CD14-positive monocyte (primary cell): ENCODE data around the gene NDUFA5. TPM values are rescaled to one million over a fixed set of nuclear protein-coding genes. Genes with fewer than 3 reads are reported as not detected.

ENCODE experiments used
- DNase-seq, 3 donors: peaks; one replicate each; pipeline ENCODE4 v3.0.0-alpha.2; 2011 to 2022
- H2AFZ ChIP-seq: 2 replicates; pipeline ENCODE4 v1.6.0; 2012; ENCODE audit warnings: mild to moderate bottlenecking, low read depth, low read length, inconsistent platforms; ENCODE audit not compliant: insufficient read depth, poor library complexity, severe bottlenecking
- H3K27ac ChIP-seq, 2 donors: 1 replicate in 1 of 2; 2 replicates in 1 of 2; pipeline ENCODE4 v1.5.1; 2012 to 2013; ENCODE audit warnings: low read length in 2 of 2, control low read depth in 1 of 2, inconsistent platforms in 1 of 2, low read depth in 1 of 2, mild to moderate bottlenecking in 1 of 2
- H3K27me3 ChIP-seq, 2 donors: one replicate each; pipeline versions ENCODE4 v1.6.0 to v1.6.1; 2011 to 2013; ENCODE audit warnings: low read length in 2 of 2; ENCODE audit not compliant: control insufficient read depth in 2 of 2, insufficient read depth in 2 of 2
- H3K36me3 ChIP-seq, 2 donors: replicated peaks in 1 of 2; 1 replicate in 1 of 2; 2 replicates in 1 of 2; pipeline versions ENCODE4 v1.5.1 to v1.6.1; 2012 to 2013; ENCODE audit warnings: low read length in 2 of 2, control low read depth in 1 of 2, inconsistent platforms in 1 of 2, mild to moderate bottlenecking in 1 of 2; ENCODE audit not compliant: insufficient read depth in 2 of 2, control insufficient read depth in 1 of 2
- H3K4me1 ChIP-seq, 2 donors: 1 replicate in 1 of 2; 2 replicates in 1 of 2; pipeline versions ENCODE4 v1.5.1 to v1.6.1; 2012 to 2013; ENCODE audit warnings: low read length in 2 of 2, control low read depth in 1 of 2, inconsistent platforms in 1 of 2, mild to moderate bottlenecking in 1 of 2, moderate library complexity in 1 of 2; ENCODE audit not compliant: insufficient read depth in 2 of 2, control insufficient read depth in 1 of 2
- H3K4me2 ChIP-seq: replicated peaks from 2 replicates; pipeline ENCODE3; 2012; ENCODE audit warnings: low read length, moderate library complexity, mild to moderate bottlenecking; ENCODE audit not compliant: poor library complexity, severe bottlenecking; ENCODE audit errors: extremely low read depth
- H3K4me3 ChIP-seq, 3 experiments: fragments of 200-600 bp in 1 of 3; sonication (generic) in 1 of 3; replicated peaks in 1 of 3; 1 replicate in 2 of 3; 2 replicates in 1 of 3; pipeline ENCODE4 v1.5.1; 2011 to 2013; ENCODE audit warnings: low read length in 3 of 3, mild to moderate bottlenecking in 3 of 3, control low read depth in 2 of 3, low read depth in 2 of 3, inconsistent platforms in 1 of 3, moderate library complexity in 1 of 3
- H3K79me2 ChIP-seq: 2 replicates; pipeline ENCODE4 v1.6.0; 2012; ENCODE audit warnings: mild to moderate bottlenecking, control low read depth, inconsistent platforms, low read length, moderate library complexity; ENCODE audit not compliant: insufficient read depth
- H3K9ac ChIP-seq: 2 replicates; pipeline ENCODE4 v1.6.0; 2017; ENCODE audit warnings: low read length, mild to moderate bottlenecking; ENCODE audit not compliant: insufficient read depth, poor library complexity, severe bottlenecking
- H3K9me3 ChIP-seq, 2 donors: replicated peaks in 1 of 2; 1 replicate in 1 of 2; 2 replicates in 1 of 2; pipeline versions ENCODE4 v1.5.1 to v1.6.1; 2012 to 2013; ENCODE audit warnings: low read length in 2 of 2, control low read depth in 1 of 2; ENCODE audit not compliant: control insufficient read depth in 1 of 2, insufficient read depth in 1 of 2
- H4K20me1 ChIP-seq: 2 replicates; pipeline ENCODE4 v1.6.0; 2012; ENCODE audit warnings: mild to moderate bottlenecking, low read length, control low read depth, moderate library complexity; ENCODE audit not compliant: insufficient read depth
- H3K27ac Mint-ChIP-seq, 7 donors: one replicate each; pipeline ENCODE4 v1.8.0; 2020; ENCODE audit warnings: mild to moderate bottlenecking in 7 of 7, mixed read lengths in 7 of 7, moderate library complexity in 6 of 7, inconsistent platforms in 2 of 7
- H3K27me3 Mint-ChIP-seq, 3 donors: one replicate each; pipeline ENCODE4 v1.8.0; 2021 to 2022; ENCODE audit warnings: low read depth in 3 of 3, mild to moderate bottlenecking in 3 of 3, mixed read lengths in 3 of 3, moderate library complexity in 3 of 3, inconsistent platforms in 1 of 3
- H3K36me3 Mint-ChIP-seq, 2 donors: one replicate each; pipeline ENCODE4 v1.8.0; 2020; ENCODE audit warnings: mixed read lengths in 2 of 2, inconsistent platforms in 1 of 2, mild to moderate bottlenecking in 1 of 2
- H3K4me1 Mint-ChIP-seq: one replicate; pipeline ENCODE4 v1.8.0; 2020; ENCODE audit warnings: mild to moderate bottlenecking, mixed read lengths
- H3K4me3 Mint-ChIP-seq, 2 donors: one replicate each; pipeline ENCODE4 v1.8.0; 2020; ENCODE audit warnings: mild to moderate bottlenecking in 2 of 2, mixed read lengths in 2 of 2, moderate library complexity in 1 of 2
- H3K9me3 Mint-ChIP-seq, 7 donors: one replicate each; pipeline ENCODE4 v1.8.0; 2020 to 2022; ENCODE audit warnings: mixed read lengths in 7 of 7, mild to moderate bottlenecking in 6 of 7, moderate library complexity in 6 of 7, inconsistent platforms in 2 of 7
- CTCF ChIP-seq: fragments of 200-600 bp; IDR thresholded peaks from one replicate; pipeline ENCODE4 v1.8.0; 2022; ENCODE audit warnings: antibody characterized with exemption, mild to moderate bottlenecking
- WGBS: methylation state at CpG from one replicate; pipeline ENCODE4 v1.1.5; 2013; ENCODE audit warnings: missing lambda C conversion rate; ENCODE audit not compliant: insufficient coverage; 5-methylcytosine and 5-hydroxymethylcytosine counted together
- intact Hi-C, 2 donors: fragments of 100-400 bp; cut with micrococcal nuclease; formaldehyde crosslinking; loops; one replicate each; pipeline versions ENCODE4 v1.15.0 to v1.15.1; 2023
- polyA plus RNA-seq, 3 donors: library from polyadenylated mRNA; depleted of rRNA in 1 of 3; unstranded in 2 of 3; stranded (reverse) in 1 of 3; fragments of 300-500 nt in 2 of 3; fragments of >200 nt in 1 of 3; fragmentation: Illumina TruSeq in 2 of 3; gene quantifications; 1 replicate in 2 of 3; 2 replicates in 1 of 3; pipeline ENCODE4 v1.2.3, GENCODE V29; 2012 to 2021

The NDUFA5 gene
- polyA plus RNA-seq, 3 donors, result 6.9 to 49.2 (median 37.3) TPM

DNA sequence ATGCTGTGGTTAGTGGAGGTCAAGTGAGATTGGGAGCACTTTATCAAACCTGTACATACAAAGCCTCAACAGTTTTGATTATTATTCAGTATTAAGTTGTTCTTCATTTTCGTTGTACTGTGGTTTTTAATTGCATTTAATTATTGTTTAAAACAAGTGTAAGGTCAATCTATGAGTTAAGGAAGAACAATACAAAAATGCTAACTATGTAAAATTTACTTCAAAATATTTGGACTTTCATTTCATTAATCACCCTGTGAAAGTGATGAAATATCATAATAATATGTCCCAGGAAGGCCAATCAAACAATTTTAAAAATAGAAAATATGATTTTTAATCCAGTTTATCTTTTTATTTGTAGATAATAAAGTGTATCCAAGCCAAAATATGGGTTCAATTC, 13.6 kb upstream of the NDUFA5 start:
- peaks cover 1 to 8% (median 4%) of the 10 kb centered on the region in 3 donors for H3K27me3 Mint-ChIP-seq
- peaks cover 11% of the 10 kb centered on the region for H3K4me1 Mint-ChIP-seq
- no peak overlapping the region for H3K27ac Mint-ChIP-seq
- Histone ChIP-seq H3K4me3 (no peak overlapping the region), H3K4me1 (no peaks in the 10 kb centered on the region), H3K79me2 (no peaks in the 10 kb centered on the region), H4K20me1 (no peaks in the 10 kb centered on the region), H3K4me2 (no peak overlapping the region), H3K9ac (no peak overlapping the region), H2AFZ (no peak overlapping the region), H3K9me3 (no peaks in the 10 kb centered on the region), H3K27ac (no peak overlapping the region), H3K27me3 (peaks cover 0 to 2% of the 10 kb centered on the region in 2 donors), H3K36me3 (no peaks in the 10 kb centered on the region)
- intact Hi-C loops, result no loop called here
- no peak overlapping the region for H3K4me3 Mint-ChIP-seq
- no CpG with 5 or more reads among the region's 1 CpG for WGBS
- no peaks in the 10 kb centered on the region for H3K36me3 Mint-ChIP-seq
- H3K9me3 Mint-ChIP-seq, result no peaks in the 10 kb centered on the region
- DNase-seq, result no peak
- TF ChIP-seq CTCF, result no peak

- Mint-ChIP-seq H3K27me3 (peaks cover 0 to 8% (median 4%) of the 10 kb centered on the region in 3 donors), H3K27ac (no peak overlapping the region), H3K36me3 (no peaks in the 10 kb centered on the region), H3K9me3 (no peaks in the 10 kb centered on the region), H3K4me1 (peaks cover 11% of the 10 kb centered on the region), H3K4me3 (no peak overlapping the region)
- Histone ChIP-seq H3K9me3 (no peaks in the 10 kb centered on the region), H3K4me2 (no peak overlapping the region), H3K36me3 (no peaks in the 10 kb centered on the region), H2AFZ (no peak overlapping the region), H3K79me2 (no peaks in the 10 kb centered on the region), H3K4me3 (no peak overlapping the region), H4K20me1 (no peaks in the 10 kb centered on the region), H3K9ac (no peak overlapping the region), H3K27ac (no peak overlapping the region), H3K4me1 (no peaks in the 10 kb centered on the region), H3K27me3 (peaks cover 0 to 2% of the 10 kb centered on the region in 2 donors)
- DNase-seq, result no peak
- WGBS, result 67% methylated on average over 1 of the region's 4 CpGs
- no peak for TF ChIP-seq CTCF
- intact Hi-C loops, result no loop called here
Observed at GRCh38 chr7:123570390-123571182, 13.0 kb upstream of the NDUFA5 start.
